Adrenal gland (tissue), 12 donors: ENCODE measurements around the gene TMEM200B. TPM values are rescaled to one million over a fixed set of nuclear protein-coding genes. Genes with fewer than 3 reads are reported as not detected.
A peak's percentile ranks its signal among the peaks of the same experiment; 100 is the strongest.

Experiments used
- DNase-seq, 7 donors: peaks; one replicate each; pipeline ENCODE4 v3.0.0-alpha.2; 2019 to 2020
- H3K27ac ChIP-seq, 5 donors: fragments of 200-600 bp; sonication (generic) in 4 of 5; 1 replicate in 3 of 5; 2 replicates in 2 of 5; pipeline versions ENCODE4 v1.5.1 to v1.8.0; 2016 to 2020; ENCODE audit warnings: mild to moderate bottlenecking in 1 of 5
- H3K27me3 ChIP-seq: fragments of 200-600 bp; 2 replicates; pipeline ENCODE4 v1.8.0; 2021
- H3K36me3 ChIP-seq, 2 donors: fragments of 200-600 bp; replicated peaks in 1 of 2; 1 replicate in 1 of 2; 2 replicates in 1 of 2; pipeline versions ENCODE4 v1.5.1 to v1.8.0; 2018 to 2022
- H3K4me1 ChIP-seq, 2 donors: fragments of 200-600 bp; replicated peaks in 1 of 2; 1 replicate in 1 of 2; 2 replicates in 1 of 2; pipeline versions ENCODE4 v1.5.1 to v1.8.0; 2018 to 2021
- H3K4me3 ChIP-seq, 4 donors: fragments of 200-600 bp; sonication (generic) in 3 of 4; one replicate each; pipeline ENCODE4 v1.5.1; 2016 to 2018
- H3K9me3 ChIP-seq, 3 donors: fragments of 200-600 bp; sonication (generic) in 1 of 3; replicated peaks in 1 of 3; 1 replicate in 2 of 3; 2 replicates in 1 of 3; pipeline versions ENCODE4 v1.5.1 to v1.8.0; 2016 to 2021
- POLR2A ChIP-seq, 2 donors: fragments of 450-650 bp; IDR thresholded peaks; one replicate each; pipeline ENCODE4 v1.6.1; 2017; ENCODE audit warnings: antibody characterized with exemption in 2 of 2, mild to moderate bottlenecking in 2 of 2, moderate library complexity in 1 of 2
- WGBS, 4 donors: extraction: QIAGEN DNeasy Blood & Tissue Kit in 2 of 4; methylation state at CpG; one replicate each; pipeline versions ENCODE4 v1.1.5 to v1.1.7; 2013 to 2017; 5-methylcytosine and 5-hydroxymethylcytosine counted together
- intact Hi-C, 2 donors: fragments of 100-400 bp; cut with DNase I; formaldehyde crosslinking; loops; one replicate each; pipeline versions ENCODE4 v1.14.1 to v1.15.0; 2022 to 2023
- polyA plus RNA-seq, 3 donors: library from polyadenylated mRNA; stranded (reverse); fragments of 200-250 nt in 2 of 3; fragments of 350-450 nt in 1 of 3; fragmentation: Illumina TruSeq in 1 of 3; extraction: RNeasy Lipid Tissue Mini Kit (QIAGEN cat#74804) in 1 of 3; gene quantifications; one replicate each; pipeline ENCODE4 v1.2.3, GENCODE V29; 2013 to 2014
- total RNA-seq, 9 donors: library from RNA; depleted of rRNA in 4 of 9; stranded (reverse); fragments of >200 nt in 4 of 9; fragments of 120-200 nt in 1 of 9; fragmentation: NEBNext Ultra II Directional in 1 of 9; extraction: Animal tissue kit (Norgen Biotek cat#: 25700) in 1 of 9; gene quantifications; one replicate each; pipeline versions ENCODE4 v1.1.0 to v1.2.4, GENCODE V29; 2013 to 2023
- TF ChIP-seq, protein P1 (sequence below), 6 experiments: fragments of 450-650 bp in 4 of 6; fragments of 200-600 bp in 2 of 6; sonication (generic) in 1 of 6; IDR thresholded peaks; 1 replicate in 5 of 6; 2 replicates in 1 of 6; pipeline versions ENCODE4 v1.5.1 to v1.8.0; 2016 to 2021; ENCODE audit warnings: antibody characterized with exemption in 6 of 6, mild to moderate bottlenecking in 2 of 6, moderate library complexity in 1 of 6
- donor health status: healthy with polysubstance abuse.
- donor health status: Bipolar disorder and iron deficiency.
- donor health status: DM: yes; HTN: yes; CAD: no.
- donor health status: DM: no; HTN: no; CAD: no.
- donor health status: DM: no; HTN: no; CAD: no.
- donor health status: DM: yes; HTN: yes; CAD: no.

TMEM200B gene
- total and polyA plus RNA-seq, 12 donors: 1.8 to 13.3 (median 4.2) TPM

DNA sequence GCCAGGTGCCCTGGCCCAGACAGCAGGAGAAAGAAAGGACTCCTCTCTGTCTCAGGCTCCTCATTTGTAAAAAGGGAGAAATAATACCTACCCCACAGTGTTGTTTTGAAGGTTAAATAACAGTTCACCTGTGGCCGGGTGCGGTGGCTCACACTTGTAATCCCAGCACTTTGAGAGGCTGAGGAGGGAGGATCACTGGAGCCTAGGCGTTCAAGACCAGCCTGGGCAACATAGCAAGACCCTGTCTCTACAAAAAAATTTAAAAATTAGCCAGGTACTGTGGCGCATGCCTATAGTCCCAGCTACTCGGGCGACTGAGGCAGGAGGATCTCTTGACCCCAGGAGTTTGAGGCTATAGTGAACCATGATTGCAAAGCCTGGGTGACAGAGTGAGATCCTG, 2.5 kb upstream of the TMEM200B start:
- no peaks in the 10 kb centered on the region for H3K36me3 ChIP-seq
- DNase-seq: no peak
- no peak for TF ChIP-seq POLR2A (IDR thresholded peaks at IDR 0.05)
- TF ChIP-seq, protein P1, sequence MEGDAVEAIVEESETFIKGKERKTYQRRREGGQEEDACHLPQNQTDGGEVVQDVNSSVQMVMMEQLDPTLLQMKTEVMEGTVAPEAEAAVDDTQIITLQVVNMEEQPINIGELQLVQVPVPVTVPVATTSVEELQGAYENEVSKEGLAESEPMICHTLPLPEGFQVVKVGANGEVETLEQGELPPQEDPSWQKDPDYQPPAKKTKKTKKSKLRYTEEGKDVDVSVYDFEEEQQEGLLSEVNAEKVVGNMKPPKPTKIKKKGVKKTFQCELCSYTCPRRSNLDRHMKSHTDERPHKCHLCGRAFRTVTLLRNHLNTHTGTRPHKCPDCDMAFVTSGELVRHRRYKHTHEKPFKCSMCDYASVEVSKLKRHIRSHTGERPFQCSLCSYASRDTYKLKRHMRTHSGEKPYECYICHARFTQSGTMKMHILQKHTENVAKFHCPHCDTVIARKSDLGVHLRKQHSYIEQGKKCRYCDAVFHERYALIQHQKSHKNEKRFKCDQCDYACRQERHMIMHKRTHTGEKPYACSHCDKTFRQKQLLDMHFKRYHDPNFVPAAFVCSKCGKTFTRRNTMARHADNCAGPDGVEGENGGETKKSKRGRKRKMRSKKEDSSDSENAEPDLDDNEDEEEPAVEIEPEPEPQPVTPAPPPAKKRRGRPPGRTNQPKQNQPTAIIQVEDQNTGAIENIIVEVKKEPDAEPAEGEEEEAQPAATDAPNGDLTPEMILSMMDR (IDR thresholded peaks at IDR 0.05): no peak
- peaks cover 12% of the 10 kb centered on the region for H3K27me3 ChIP-seq
- H3K9me3 ChIP-seq: no peaks in the 10 kb centered on the region
- H3K4me1 ChIP-seq: peaks cover 22 to 27% of the 10 kb centered on the region in 2 donors
- WGBS, 4 donors: 95 to 100% (median 96%) methylated on average over 6 of the region's 6 CpGs
- no peak overlapping the region for H3K27ac ChIP-seq
- intact Hi-C loops: loop anchor here in 1 of 2 donors (10.0 kb wide), 1 partner anchor 241 kb away; no protein-coding TSS in a partner anchor
- no peak overlapping the region for H3K4me3 ChIP-seq

DNA sequence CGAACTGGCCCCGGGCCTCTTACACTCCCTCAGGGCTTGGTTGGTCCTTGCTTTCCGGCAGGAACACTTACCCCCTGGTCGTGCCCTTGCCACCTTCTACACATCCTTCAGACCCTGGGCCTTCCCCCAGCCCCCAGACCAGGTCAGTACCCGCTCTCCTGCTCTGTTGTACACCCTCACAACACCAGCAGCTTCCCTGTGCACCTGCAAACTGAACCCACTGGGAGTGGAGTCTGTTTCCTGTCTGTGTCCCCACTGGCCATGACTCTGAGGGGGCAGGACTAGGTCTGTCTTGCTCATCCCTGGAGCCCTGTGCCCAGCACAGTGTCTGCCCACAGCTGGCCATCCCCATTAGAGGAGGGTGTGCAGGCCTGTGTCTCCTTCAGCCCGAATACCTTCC, 2.1 kb upstream of the TMEM200B start:
- intact Hi-C loops: loop anchor here in 1 of 2 donors (10.0 kb wide), 1 partner anchor 241 kb away; no protein-coding TSS in a partner anchor

DNA sequence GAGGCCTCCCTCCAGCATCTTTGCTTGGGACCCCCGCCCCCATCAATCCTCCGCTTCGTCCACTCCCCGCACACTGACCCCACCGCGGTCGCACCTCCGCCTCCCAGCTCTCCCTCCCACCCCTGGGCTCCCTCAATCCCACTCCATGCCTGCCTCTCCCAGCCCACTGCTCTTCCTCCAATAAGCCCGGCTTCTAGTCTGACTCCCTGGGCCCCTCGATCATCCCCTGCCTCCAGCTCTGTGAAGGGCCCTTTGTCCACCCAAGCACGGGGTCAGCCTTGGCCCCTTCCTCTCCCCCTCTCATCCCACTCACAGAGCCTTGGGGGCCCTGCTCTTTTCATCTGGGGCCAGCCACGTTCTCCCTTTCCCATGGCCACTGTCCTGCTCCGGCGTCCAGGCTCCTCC, 1.5 kb upstream of the TMEM200B start:
- peak overlapping the region in 3 of 5 donors; percentile 45 to 96 (median 87) for H3K27ac ChIP-seq
- no peaks in the 10 kb centered on the region for H3K9me3 ChIP-seq
- intact Hi-C loops: loop anchor here in 1 of 2 donors (10.0 kb wide), 1 partner anchor 240 kb away; no protein-coding TSS in a partner anchor
- H3K4me3 ChIP-seq: peak overlapping the region in 1 of 4 donors; percentile 95
- H3K36me3 ChIP-seq: no peaks in the 10 kb centered on the region
- peaks cover 22 to 27% of the 10 kb centered on the region in 2 donors for H3K4me1 ChIP-seq
- TF ChIP-seq, protein P1 (IDR thresholded peaks at IDR 0.05): no peak
- 57 to 82% (median 76%) methylated on average over 12 to 14 of the region's 14 CpGs for WGBS, 4 donors
- H3K27me3 ChIP-seq: peaks cover 12% of the 10 kb centered on the region
- DNase-seq: peak in 1 of 7 donors; percentile 31

More for the DNA sequence above, 2.1 kb upstream of the TMEM200B start:
- H3K4me3 ChIP-seq: no peak overlapping the region
- peaks cover 12% of the 10 kb centered on the region for H3K27me3 ChIP-seq
- DNase-seq: no peak
- H3K27ac ChIP-seq: no peak overlapping the region
- peaks cover 22 to 27% of the 10 kb centered on the region in 2 donors for H3K4me1 ChIP-seq
- H3K9me3 ChIP-seq: no peaks in the 10 kb centered on the region
- TF ChIP-seq, protein P1 (IDR thresholded peaks at IDR 0.05): no peak
- no peak for TF ChIP-seq POLR2A (IDR thresholded peaks at IDR 0.05)
- H3K36me3 ChIP-seq: no peaks in the 10 kb centered on the region
- WGBS, 4 donors: 88 to 96% (median 90%) methylated on average over 6 of the region's 6 CpGs

DNA sequence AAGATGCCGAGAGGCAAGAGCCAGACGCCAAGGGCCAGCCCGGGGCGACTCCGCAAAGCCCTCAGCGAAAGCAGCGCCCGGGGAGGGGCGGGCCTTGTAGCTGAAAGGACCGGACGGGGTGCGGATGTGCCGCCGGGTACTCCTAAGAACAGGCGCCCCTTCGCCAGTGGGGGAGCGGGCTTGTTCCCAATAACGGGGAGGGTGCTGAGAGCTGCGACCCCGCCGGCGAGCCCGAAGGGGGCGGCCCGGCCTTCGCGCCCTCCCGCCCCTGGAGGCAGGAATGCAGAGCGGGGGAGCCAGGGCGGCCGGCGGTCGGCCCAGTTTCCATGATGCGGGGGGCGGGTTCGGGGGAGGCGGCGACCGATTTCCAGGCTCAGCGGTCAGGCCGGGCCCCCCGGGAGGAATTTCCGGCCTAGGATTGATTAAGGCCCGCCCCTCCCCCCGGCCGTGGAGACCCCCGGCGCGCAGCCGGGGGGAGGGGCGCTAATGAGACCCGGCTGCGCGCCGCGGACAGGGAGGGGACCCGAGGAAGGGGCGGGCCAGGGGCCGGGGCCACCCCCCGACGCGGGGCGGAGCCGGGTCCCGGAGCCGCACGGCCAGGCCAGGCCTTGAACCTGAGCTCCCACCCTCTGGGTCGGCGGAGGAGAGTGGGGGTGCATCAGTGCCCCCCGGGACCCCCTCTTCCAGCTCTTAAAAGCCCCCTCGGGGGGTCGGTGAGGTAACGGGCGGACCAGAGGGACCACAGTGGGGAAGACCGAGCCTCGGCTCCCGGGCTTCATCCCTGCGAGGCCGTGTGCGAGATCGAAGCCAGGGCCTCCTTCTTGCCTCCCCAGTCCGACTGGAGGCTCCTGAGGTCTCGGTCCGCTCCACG, 898 bp upstream of the TMEM200B start:
- 2 to 49% (median 13%) methylated on average over 1 to 84 of the region's 85 CpGs for WGBS, 4 donors
- no peaks in the 10 kb centered on the region for H3K36me3 ChIP-seq
- TF ChIP-seq, protein P1 (IDR thresholded peaks at IDR 0.05): peak; percentile 16 to 92 (median 69)
- peak in 1 of 2 donors; percentile 28 for TF ChIP-seq POLR2A (IDR thresholded peaks at IDR 0.05)
- intact Hi-C loops: loop anchor here in 1 of 2 donors (10.0 kb wide), 1 partner anchor 240 kb away; no protein-coding TSS in a partner anchor
- H3K27me3 ChIP-seq: peaks cover 12% of the 10 kb centered on the region
- H3K27ac ChIP-seq: peak overlapping the region in 4 of 5 donors; percentile 45 to 96 (median 80)
- no peaks in the 10 kb centered on the region for H3K9me3 ChIP-seq
- peak overlapping the region in 2 of 4 donors; percentile 40 to 95 for H3K4me3 ChIP-seq
- DNase-seq: peak; percentile 63 to 84 (median 74)
- H3K4me1 ChIP-seq: peaks cover 22 to 27% of the 10 kb centered on the region in 2 donors
